H7 (cell line): ENCODE data around the gene CNKSR3. TPM values are rescaled to one million over a fixed set of nuclear protein-coding genes. Genes with fewer than 3 reads are reported as not detected.

Experiments
- DNase-seq: peaks from one replicate; pipeline ENCODE4 v3.0.0; 2012
- H3K27me3 ChIP-seq: 2 replicates; pipeline ENCODE4 v1.6.0; 2011; ENCODE audit warnings: mild to moderate bottlenecking, low read length; ENCODE audit not compliant: control insufficient read depth, insufficient read depth
- H3K36me3 ChIP-seq: replicated peaks from 2 replicates; pipeline ENCODE4 v1.5.1; 2011; ENCODE audit warnings: low read length; ENCODE audit not compliant: control insufficient read depth, insufficient read depth
- H3K4me3 ChIP-seq: 2 replicates; pipeline ENCODE4 v1.5.1; 2011; ENCODE audit warnings: low read depth, mild to moderate bottlenecking, control low read depth, low read length, moderate library complexity; ENCODE audit not compliant: insufficient read depth
- total RNA-seq: library from RNA; depleted of rRNA; stranded (reverse); fragments of >200 nt; shearing (Covaris generic); gene quantifications from 2 replicates; pipeline ENCODE4 v1.2.3, GENCODE V29; 2014

Gene CNKSR3
- total RNA-seq, 1 experiment from 2014 or later = 8.8 TPM

GRCh38 chr6:154378518-154378917, 132.0 kb downstream of the CNKSR3 start:
- Histone ChIP-seq H3K36me3 (no peaks in the 10 kb centered on the region), H3K4me3 (no peak overlapping the region), H3K27me3 (no peaks in the 10 kb centered on the region)
- DNase-seq = no peak

- Histone ChIP-seq H3K4me3 (no peak overlapping the region), H3K27me3 (no peaks in the 10 kb centered on the region), H3K36me3 (no peaks in the 10 kb centered on the region)
- DNase-seq = no peak
Observed at GRCh38 chr6:154377726-154378125, 132.8 kb downstream of the CNKSR3 start.

DNA sequence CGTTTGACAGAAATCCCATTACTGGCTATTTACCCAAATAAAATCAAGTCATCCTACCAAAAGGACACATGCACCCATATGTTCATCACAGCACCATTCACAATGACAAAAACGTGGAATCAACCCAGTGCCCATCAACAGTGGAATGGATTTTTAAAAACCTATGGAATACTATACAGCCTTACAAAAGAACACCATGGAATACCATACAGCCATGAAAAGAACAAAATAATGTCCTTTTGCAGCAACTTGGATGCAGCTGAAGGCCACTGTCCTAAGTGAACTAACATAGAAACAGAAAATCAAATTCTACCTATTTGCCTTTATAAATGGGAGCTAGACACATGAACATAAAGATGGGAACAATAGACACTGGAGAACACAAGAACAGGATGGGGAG, 136.5 kb downstream of the CNKSR3 start:
- no peak overlapping the region for H3K4me3 ChIP-seq
- DNase-seq = no peak
- H3K27me3 ChIP-seq = no peaks in the 10 kb centered on the region
- H3K36me3 ChIP-seq = no peaks in the 10 kb centered on the region

- Histone ChIP-seq H3K36me3 (no peaks in the 10 kb centered on the region), H3K27me3 (no peaks in the 10 kb centered on the region), H3K4me3 (no peak overlapping the region)
- DNase-seq = no peak
Observed at GRCh38 chr6:154371281-154371680, 139.2 kb downstream of the CNKSR3 start.

- Histone ChIP-seq H3K27me3 (no peaks in the 10 kb centered on the region), H3K36me3 (no peaks in the 10 kb centered on the region)
- DNase-seq = no peak
Observed at GRCh38 chr6:154370545-154370944, 139.9 kb downstream of the CNKSR3 start.

GRCh38 chr6:154367839-154368695, 142.4 kb downstream of the CNKSR3 start:
- Histone ChIP-seq H3K27me3 (no peaks in the 10 kb centered on the region), H3K36me3 (no peaks in the 10 kb centered on the region), H3K4me3 (no peak overlapping the region)
- no peak for DNase-seq

More at GRCh38 chr6:154370545-154370944, 139.9 kb downstream of the CNKSR3 start:
- H3K4me3 ChIP-seq = no peak overlapping the region

DNA sequence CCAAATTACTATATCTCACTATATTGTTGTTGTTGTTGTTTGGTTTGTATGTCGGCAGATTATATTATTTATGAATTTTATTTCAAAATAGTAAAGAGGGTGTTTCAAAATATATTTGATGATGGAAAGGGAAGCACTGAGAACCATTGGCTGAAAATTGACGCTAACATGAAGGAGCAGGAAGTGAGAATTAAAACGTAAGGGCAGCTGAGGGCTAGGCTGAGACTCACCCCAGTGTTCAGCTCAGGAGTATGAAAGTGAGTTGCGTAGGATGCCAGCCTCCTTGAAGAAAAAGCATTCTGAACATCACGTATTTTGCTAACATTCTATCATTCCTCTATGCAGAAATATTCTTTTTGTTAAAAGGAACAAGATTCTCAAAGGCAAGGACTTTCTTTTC, 143.1 kb downstream of the CNKSR3 start:
- no peaks in the 10 kb centered on the region for H3K27me3 ChIP-seq
- DNase-seq = no peak
- no peak overlapping the region for H3K4me3 ChIP-seq
- no peaks in the 10 kb centered on the region for H3K36me3 ChIP-seq

DNA sequence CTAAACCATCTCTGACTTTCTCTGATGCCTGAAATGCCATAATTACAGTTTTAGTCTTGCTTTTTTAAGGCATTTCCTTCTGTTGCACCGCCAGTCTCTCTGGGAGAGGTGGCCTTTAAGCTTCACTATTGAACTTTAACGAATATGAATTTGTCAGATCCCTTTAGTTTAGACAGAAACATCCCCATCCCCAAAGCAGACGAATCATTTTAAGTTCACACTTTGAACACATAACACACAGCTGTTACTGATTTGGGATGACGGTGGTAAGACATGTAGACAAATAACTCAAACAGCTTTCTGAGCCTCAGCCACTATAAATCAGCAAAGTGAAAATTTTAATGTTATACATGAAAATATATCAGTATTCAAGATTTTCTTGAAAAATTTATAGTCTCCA, 146.7 kb downstream of the CNKSR3 start:
- Histone ChIP-seq H3K36me3 (no peaks in the 10 kb centered on the region), H3K4me3 (no peak overlapping the region), H3K27me3 (no peaks in the 10 kb centered on the region)
- DNase-seq = no peak

DNA sequence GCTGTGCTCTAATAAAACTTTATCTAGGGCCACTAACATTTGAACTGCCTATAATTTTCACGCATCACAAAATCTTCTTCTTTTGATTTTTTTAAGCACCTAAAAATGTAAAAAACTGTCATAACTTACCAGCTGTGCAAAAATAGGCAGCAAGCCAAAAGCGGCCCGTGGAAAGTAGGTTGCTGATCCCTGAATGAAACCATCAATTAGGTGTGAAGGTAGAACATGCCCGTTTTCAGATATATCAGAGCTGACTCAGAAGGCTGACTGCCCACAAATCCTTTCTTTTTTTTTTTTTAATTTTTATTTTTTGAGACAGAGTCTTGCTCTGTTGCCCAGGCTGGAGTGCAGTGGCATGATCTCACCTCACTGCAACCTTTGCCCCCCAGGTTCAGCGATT, 149.0 kb downstream of the CNKSR3 start:
- DNase-seq = no peak
- Histone ChIP-seq H3K4me3 (no peak overlapping the region), H3K27me3 (no peaks in the 10 kb centered on the region), H3K36me3 (no peaks in the 10 kb centered on the region)

DNA sequence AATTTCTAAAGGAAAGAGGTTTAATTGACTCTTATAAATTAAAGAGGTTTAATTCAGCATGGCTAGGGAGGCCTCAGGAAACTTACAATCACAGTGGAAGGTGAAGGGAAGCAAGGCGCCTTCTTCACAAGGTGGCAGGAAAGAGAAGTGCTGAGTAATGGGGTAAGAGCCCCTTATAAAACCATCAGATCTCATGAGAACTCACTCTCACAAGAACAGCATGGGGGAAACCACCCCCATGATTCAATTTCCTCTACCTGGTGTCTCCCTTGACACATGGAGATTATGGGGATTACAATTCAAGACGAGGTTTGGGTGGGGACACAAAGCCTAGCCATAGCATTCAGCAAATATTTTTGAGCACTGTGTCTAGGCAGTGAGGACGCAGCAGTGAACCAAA, 150.0 kb downstream of the CNKSR3 start:
- H3K4me3 ChIP-seq = no peak overlapping the region
- no peaks in the 10 kb centered on the region for H3K27me3 ChIP-seq
- DNase-seq = no peak
- H3K36me3 ChIP-seq = no peaks in the 10 kb centered on the region

DNA sequence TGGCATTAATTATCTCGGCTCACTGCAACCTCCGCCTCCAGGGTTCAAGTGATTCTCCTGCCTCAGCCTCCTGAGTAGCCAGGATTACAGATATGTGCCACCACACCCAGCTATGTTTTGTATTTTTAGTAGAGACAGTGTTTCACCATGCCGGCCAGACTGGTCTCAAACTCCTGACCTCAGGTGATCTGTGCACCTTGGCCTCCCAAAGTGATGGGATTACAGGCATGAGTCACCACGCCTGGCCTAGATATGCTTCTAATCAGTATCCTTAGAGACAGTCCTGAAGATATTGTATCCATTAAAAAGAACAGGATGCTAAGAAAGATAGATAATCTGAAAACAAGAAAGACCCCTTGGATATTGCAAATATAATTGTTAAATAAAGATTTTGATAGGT, 150.8 kb downstream of the CNKSR3 start:
- DNase-seq = no peak
- no peaks in the 10 kb centered on the region for H3K27me3 ChIP-seq

GRCh38 chr6:154359161-154359574, 151.3 kb downstream of the CNKSR3 start:
- Histone ChIP-seq H3K36me3 (no peaks in the 10 kb centered on the region), H3K27me3 (no peaks in the 10 kb centered on the region), H3K4me3 (no peak overlapping the region)
- DNase-seq = no peak

More for the DNA sequence above, 150.8 kb downstream of the CNKSR3 start:
- Histone ChIP-seq H3K4me3 (no peak overlapping the region), H3K36me3 (no peaks in the 10 kb centered on the region)

DNA sequence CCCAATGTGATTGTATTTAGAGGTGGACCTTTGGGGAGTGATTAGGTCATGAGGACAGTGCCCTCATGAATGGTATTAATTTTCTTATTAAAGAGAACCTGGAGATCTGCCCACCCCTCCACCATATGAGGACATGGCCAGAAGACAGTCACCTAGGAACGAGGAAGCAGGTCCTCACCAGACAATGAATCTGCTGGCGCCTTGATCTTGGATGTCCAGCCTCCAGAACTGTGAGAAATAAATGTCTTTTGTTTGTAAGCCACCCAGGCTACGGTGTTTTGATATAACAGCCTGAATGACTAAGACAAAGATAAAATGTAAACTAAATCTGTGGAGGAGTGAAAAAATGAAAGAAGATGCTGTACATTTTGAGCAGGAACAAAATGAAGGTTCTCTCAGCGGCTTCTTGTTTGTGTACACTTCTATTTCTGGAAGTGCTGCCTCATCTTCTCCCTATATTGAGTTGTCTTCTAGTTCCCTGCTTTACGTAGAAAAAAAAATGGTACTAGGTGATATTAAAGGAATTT, 152.4 kb downstream of the CNKSR3 start:
- Histone ChIP-seq H3K27me3 (no peaks in the 10 kb centered on the region), H3K36me3 (no peaks in the 10 kb centered on the region), H3K4me3 (no peak overlapping the region)
- no peak for DNase-seq

GRCh38 chr6:154356690-154357089, 153.8 kb downstream of the CNKSR3 start, which contains the start of gene IPCEF1:
IPCEF1 (minus strand) TSS chr6:154356803; CDS start chr6:154265947, 90,856 bp downstream.
- Histone ChIP-seq H3K36me3 (no peaks in the 10 kb centered on the region), H3K27me3 (no peaks in the 10 kb centered on the region), H3K4me3 (no peak within 1 kb of the TSS)
- no peak for DNase-seq

DNA sequence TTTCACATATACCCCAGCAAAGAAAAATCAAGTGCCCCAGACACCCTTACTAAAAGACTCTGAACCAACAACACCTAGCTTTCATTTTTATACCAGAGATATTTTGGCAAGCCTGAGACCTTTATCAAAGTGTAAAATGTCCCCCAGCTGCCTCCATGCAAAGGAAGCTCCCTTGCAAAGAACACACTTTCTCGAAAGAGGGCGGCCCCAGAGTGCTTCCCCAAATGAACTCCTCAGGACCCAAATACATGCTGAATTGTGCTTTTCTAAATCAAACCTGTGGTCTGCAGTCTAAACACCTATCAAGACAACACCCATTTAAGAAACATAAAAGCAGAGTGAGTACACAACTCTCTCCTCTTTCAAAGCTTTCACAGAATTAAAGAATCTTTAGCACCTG, 154.4 kb downstream of the CNKSR3 start:
- H3K36me3 ChIP-seq = no peaks in the 10 kb centered on the region
- H3K4me3 ChIP-seq = no peak overlapping the region
- no peak for DNase-seq
- no peaks in the 10 kb centered on the region for H3K27me3 ChIP-seq
